Glutamatergic neuron (in vitro differentiated cells): Measurements from ENCODE around the gene CREBBP. TPM values are rescaled to one million over a fixed set of nuclear protein-coding genes. Genes with fewer than 3 reads are reported as not detected.

Experiments used
- DNase-seq: peaks from one replicate; pipeline ENCODE4 v3.0.0; 2022
- H3K27ac Mint-ChIP-seq: one replicate; pipeline ENCODE4 v1.8.0; 2020; ENCODE audit warnings: mild to moderate bottlenecking, mixed read lengths, inconsistent platforms; ENCODE audit not compliant: unreplicated experiment
- H3K27me3 Mint-ChIP-seq: one replicate; pipeline ENCODE4 v1.8.0; 2020; ENCODE audit warnings: mild to moderate bottlenecking, moderate library complexity, mixed read lengths, inconsistent platforms; ENCODE audit not compliant: unreplicated experiment
- H3K36me3 Mint-ChIP-seq: one replicate; pipeline ENCODE4 v1.8.0; 2020; ENCODE audit warnings: mild to moderate bottlenecking, mixed read lengths, inconsistent platforms; ENCODE audit not compliant: unreplicated experiment
- H3K4me1 Mint-ChIP-seq: one replicate; pipeline ENCODE4 v1.8.0; 2020; ENCODE audit warnings: mild to moderate bottlenecking, low read depth, mixed read lengths, inconsistent platforms; ENCODE audit not compliant: unreplicated experiment
- H3K4me3 Mint-ChIP-seq: one replicate; pipeline ENCODE4 v1.8.0; 2020; ENCODE audit warnings: mild to moderate bottlenecking, mixed read lengths, inconsistent platforms; ENCODE audit not compliant: unreplicated experiment
- H3K9me3 Mint-ChIP-seq: one replicate; pipeline ENCODE4 v1.8.0; 2020; ENCODE audit warnings: mild to moderate bottlenecking, moderate library complexity, mixed read lengths, inconsistent platforms; ENCODE audit not compliant: unreplicated experiment
- CTCF ChIP-seq: fragments of 200-600 bp; sonication (generic); IDR thresholded peaks from one replicate; pipeline ENCODE4 v1.5.0; 2021; ENCODE audit not compliant: partially characterized antibody, unreplicated experiment
- total RNA-seq: library from RNA; stranded (reverse); fragmentation: NEBNext Ultra II Directional; extraction: Animal tissue kit (Norgen Biotek cat#: 25700); gene quantifications from one replicate; pipeline ENCODE4 v1.2.1, GENCODE V29; 2021; ENCODE audit not compliant: unreplicated experiment

The CREBBP gene
- total RNA-seq, 1 donor from 2014 or later: 96.9 TPM

DNA sequence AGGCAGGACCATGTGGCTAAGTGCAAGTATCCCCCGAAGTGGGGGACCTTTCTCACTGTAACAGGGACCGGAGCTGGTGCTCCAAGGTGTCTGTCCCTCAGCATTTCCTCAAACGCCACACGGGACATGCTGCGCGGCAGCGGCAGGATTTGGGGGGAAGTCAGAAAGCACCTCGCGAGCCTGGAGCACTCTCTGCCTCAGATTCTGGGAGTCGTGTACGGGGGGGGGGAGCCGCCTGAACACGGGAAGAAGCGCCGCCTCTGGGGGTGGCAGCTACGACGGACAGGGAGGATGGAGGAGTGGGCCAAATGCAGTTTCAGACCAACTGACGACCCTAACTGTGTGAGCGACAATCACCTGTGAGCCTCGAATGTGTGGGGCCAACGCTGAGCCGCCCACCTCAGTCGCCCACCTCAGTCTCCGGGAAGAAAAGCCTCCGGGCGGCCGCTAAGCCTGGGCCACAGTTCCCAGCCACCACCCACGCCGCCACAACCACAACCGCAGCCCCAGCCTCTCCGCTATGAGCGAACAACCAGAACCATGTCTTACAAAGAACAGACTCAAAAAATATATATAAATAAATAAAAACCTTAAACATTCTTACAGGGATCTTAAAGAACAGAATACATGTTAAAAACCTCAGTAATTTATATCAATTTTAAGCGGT is 154.4 kb downstream of the CREBBP start:
- Mint-ChIP-seq H3K27me3 (peaks cover 22% of the 10 kb centered on the region), H3K4me1 (peaks cover 33% of the 10 kb centered on the region), H3K27ac (peak overlapping the region; percentile 52), H3K9me3 (peaks cover 20% of the 10 kb centered on the region), H3K4me3 (no peak overlapping the region), H3K36me3 (peaks cover 5% of the 10 kb centered on the region)
- no peak for DNase-seq
- TF ChIP-seq CTCF: no peak

DNA sequence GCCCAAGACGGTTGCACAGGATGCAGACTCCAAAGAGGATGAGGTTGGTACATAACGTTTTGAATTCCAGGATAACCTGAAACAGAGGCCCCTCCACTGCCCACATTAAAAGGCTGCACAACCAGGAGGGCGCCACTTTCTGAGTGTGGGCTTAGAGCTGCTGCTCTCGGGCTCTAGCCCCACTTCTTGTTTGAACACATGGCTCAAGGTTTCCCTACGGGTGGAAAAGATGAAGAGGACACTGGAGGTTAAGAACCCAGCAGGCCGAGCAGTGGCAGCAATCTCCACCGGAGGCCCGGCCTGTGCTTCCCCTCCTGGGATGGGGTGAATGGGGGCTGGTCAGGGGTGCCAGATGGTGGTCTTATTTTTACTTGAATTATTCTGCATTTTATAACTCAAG is 155.2 kb downstream of the CREBBP start:
- no peak for DNase-seq
- Mint-ChIP-seq H3K4me1 (peaks cover 28% of the 10 kb centered on the region), H3K36me3 (peaks cover 2% of the 10 kb centered on the region), H3K9me3 (peaks cover 18% of the 10 kb centered on the region), H3K4me3 (no peak overlapping the region), H3K27ac (peak overlapping the region; percentile 25), H3K27me3 (peaks cover 21% of the 10 kb centered on the region)
- no peak for TF ChIP-seq CTCF

- peaks cover 8% of the 10 kb centered on the region for H3K9me3 Mint-ChIP-seq
- no peak for DNase-seq
- no peak for TF ChIP-seq CTCF
- no peak overlapping the region for H3K4me3 Mint-ChIP-seq
- peaks cover 15% of the 10 kb centered on the region for H3K4me1 Mint-ChIP-seq
- peaks cover 6% of the 10 kb centered on the region for H3K27me3 Mint-ChIP-seq
- no peak overlapping the region for H3K27ac Mint-ChIP-seq
- no peaks in the 10 kb centered on the region for H3K36me3 Mint-ChIP-seq
Measured at GRCh38 chr16:3722508-3722907, 158.0 kb downstream of the CREBBP start.

GRCh38 chr16:3720418-3720817 is 160.1 kb downstream of the CREBBP start:
- no peak for TF ChIP-seq CTCF
- Mint-ChIP-seq H3K4me3 (no peak overlapping the region), H3K27ac (peak overlapping the region; percentile 50), H3K4me1 (peaks cover 9% of the 10 kb centered on the region), H3K27me3 (peaks cover 6% of the 10 kb centered on the region), H3K36me3 (no peaks in the 10 kb centered on the region), H3K9me3 (peaks cover 14% of the 10 kb centered on the region)
- no peak for DNase-seq

GRCh38 chr16:3718628-3719027 is 161.9 kb downstream of the CREBBP start:
- peaks cover 14% of the 10 kb centered on the region for H3K9me3 Mint-ChIP-seq
- H3K4me1 Mint-ChIP-seq: peaks cover 6% of the 10 kb centered on the region
- H3K27me3 Mint-ChIP-seq: peaks cover 10% of the 10 kb centered on the region
- no peaks in the 10 kb centered on the region for H3K36me3 Mint-ChIP-seq
- no peak overlapping the region for H3K27ac Mint-ChIP-seq
- DNase-seq: no peak
- H3K4me3 Mint-ChIP-seq: no peak overlapping the region
- no peak for TF ChIP-seq CTCF
